IMR-90 (cell line): ENCODE results near the gene SORBS1.

ENCODE experiments used
- CTCF ChIP-seq: conservative IDR thresholded peaks from 2 replicates; pipeline ENCODE4 v1.5.1; 2012; ENCODE audit warnings: mild to moderate bottlenecking, low read depth, low read length, improper control_type of control experiment
- FOS ChIP-seq: fragments of 150-350 bp; IDR thresholded peaks from 2 replicates; pipeline ENCODE4 v1.6.1; 2016; ENCODE audit warnings: low read depth, low read length
- MAZ ChIP-seq: IDR thresholded peaks from 2 replicates; pipeline ENCODE4 v1.6.1; 2012; ENCODE audit warnings: low read depth, mild to moderate bottlenecking, low read length, improper control_type of control experiment, moderate library complexity, borderline replicate concordance
- POLR2A ChIP-seq: IDR thresholded peaks from 2 replicates; pipeline ENCODE4 v1.6.1; 2012; ENCODE audit warnings: mild to moderate bottlenecking, low read depth, low read length

GRCh38 chr10:95275726-95276366 lies 285.3 kb downstream of the SORBS1 start:
- no peak for TF ChIP-seq CTCF
- TF ChIP-seq POLR2A: no peak
- TF ChIP-seq MAZ: no peak
- no peak for TF ChIP-seq FOS
